ENCODE results near the gene CACNA1C. TPM values are rescaled to one million over a fixed set of nuclear protein-coding genes. Genes with fewer than 3 reads are reported as not detected.

Gene CACNA1C
- total RNA-seq, 2 donors from 2014 or later, result 70.0 to 127 TPM

DNA sequence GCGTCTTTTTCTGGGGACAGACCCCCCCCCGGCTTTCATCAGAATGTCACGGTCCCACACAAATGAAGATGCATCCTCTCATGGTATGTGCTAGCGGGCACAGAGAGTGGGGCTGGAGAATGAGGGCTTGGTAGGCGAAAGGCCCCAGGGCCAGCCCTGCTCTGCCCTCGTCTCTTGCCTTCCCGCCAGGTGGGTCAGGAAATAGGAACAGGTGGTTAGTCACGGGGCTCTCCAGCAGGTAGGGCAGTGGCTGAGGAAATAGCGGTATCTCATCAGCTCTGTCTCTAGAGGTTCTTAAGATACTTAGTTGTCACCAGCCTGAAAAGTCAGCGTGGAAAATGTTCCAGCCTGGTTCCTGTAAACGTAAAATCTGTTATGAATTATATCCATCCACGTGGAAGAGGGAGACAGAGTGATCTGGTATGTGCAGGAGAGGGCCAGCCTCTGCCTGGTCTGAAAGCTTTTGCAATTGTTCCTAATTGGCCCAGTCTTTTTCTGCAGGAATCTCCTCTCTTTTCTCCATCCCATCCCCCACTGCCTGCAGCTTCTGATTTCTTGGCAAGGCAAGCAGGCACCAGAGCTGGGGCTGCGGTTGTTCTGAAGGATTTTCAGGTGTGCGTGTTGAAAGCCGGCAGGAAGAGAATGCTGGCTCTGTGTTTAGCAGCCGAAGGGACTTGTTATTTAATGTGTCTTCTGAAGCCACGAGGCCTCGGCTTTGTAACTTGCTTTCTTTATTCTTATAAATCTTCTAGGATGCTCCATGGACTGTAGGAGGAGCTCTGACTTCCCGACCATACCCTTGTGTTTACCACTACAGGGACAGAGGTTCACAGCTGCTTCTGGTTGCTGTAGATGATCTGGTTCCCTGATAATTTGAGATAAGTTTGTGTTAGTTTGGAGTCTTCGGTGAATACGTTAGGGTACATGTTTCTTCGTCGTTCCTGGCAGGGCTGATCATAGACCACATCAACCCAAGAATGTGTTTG is 131.1 kb downstream of the CACNA1C start:
- Histone ChIP-seq H3K27me3 (replicated peaks; ENCODE audit: insufficient read depth) (no peaks in the 10 kb centered on the region), H3K9me3 (no peaks in the 10 kb centered on the region), H3K36me3 (no peaks in the 10 kb centered on the region), H3K4me1 (ENCODE audit: control insufficient read depth in 1 of 2, low read depth in 2 of 2) (peaks cover 18 to 39% of the 10 kb centered on the region in 2 donors), H3K4me3 (no peak overlapping the region), H3K27ac (peak overlapping the region; percentile 12 to 27)
- ATAC-seq (ENCODE audit: insufficient number of reproducible peaks, low FRiP score, low read depth) (no peak), DNase-seq (ENCODE audit: low spot score) (no peak)
- no peak for TF ChIP-seq CTCF (IDR thresholded peaks at IDR 0.05)

DNA sequence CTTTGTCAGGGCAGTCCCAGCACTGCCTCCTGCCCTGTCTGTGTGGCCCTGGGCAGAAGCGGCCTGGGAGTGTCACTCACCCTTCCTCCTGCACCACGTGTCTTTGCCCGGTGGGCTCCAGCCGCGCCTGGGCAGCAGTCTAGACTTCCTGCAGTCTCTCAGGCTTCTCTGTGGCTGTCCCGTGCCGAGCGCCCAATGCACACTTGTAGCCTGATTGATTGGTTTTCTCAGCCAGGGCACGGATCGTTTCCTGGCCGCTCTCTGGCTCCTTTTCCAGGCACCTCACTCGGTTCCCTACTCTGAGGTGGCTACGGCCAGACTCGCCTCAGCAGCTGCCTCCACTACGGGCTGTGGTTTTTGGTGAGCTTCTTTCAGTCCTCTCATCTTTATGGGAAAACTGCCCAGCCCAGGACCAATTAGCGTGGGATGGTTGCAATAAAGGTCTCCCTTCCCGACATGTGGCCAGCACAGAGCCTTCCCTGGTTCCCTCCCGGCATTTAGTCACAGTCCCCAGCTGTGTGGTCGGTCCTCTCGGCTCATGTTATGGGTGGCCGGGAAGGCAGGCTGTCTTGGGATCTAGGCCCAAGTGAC is 133.1 kb downstream of the CACNA1C start:
- no peak for TF ChIP-seq CTCF (IDR thresholded peaks at IDR 0.05)
- no peak overlapping the region for H3K4me3 ChIP-seq
- ATAC-seq (ENCODE audit: insufficient number of reproducible peaks, low FRiP score, low read depth) (no peak), DNase-seq (ENCODE audit: low spot score) (no peak)
- no peak overlapping the region for H3K27ac ChIP-seq
- no peaks in the 10 kb centered on the region for H3K9me3 ChIP-seq
- H3K27me3 ChIP-seq (replicated peaks; ENCODE audit: insufficient read depth), result no peaks in the 10 kb centered on the region
- peaks cover 4 to 19% of the 10 kb centered on the region in 2 donors for H3K4me1 ChIP-seq (ENCODE audit: control insufficient read depth in 1 of 2, low read depth in 2 of 2)
- no peaks in the 10 kb centered on the region for H3K36me3 ChIP-seq

DNA sequence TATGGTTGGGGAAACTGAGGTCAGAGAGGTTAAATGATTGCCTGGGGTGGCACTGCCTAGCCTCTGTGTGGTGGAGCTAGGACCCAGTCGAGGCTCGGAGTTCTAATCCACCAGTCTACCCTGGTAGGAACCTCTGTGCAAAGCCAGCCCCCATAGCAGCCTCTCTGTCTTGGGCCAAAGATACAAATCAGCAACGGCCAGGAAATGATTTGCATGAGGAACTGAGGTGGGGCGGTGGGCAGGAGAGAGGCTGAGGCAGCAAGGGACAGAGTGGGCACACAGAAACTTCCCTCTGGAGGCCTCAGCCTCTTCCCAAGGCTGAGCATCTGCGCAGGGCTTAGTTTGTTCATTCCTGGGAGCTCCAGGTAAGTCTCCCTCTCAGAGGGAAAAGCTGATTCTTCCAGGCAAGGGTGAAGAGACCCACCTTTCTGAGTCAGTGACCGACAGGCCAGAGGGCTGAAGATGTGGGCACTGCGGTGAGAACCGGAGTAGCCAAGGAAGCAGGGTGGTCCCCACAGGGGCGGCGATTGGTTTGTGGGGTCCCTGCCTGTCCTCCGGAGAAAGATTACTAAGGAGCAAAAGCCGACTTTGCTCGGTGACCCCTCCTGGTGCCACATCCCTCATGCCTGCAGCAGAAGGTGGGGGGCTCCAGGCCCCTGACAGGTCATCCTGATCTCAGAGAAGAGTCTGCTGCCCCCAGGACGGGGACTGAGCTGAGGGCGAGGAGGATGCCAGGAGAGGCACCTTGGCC is 134.6 kb downstream of the CACNA1C start:
- Histone ChIP-seq H3K9me3 (no peaks in the 10 kb centered on the region), H3K36me3 (no peaks in the 10 kb centered on the region), H3K27ac (no peak overlapping the region), H3K4me1 (ENCODE audit: control insufficient read depth in 1 of 2, low read depth in 2 of 2) (peaks cover 4 to 14% of the 10 kb centered on the region in 2 donors), H3K4me3 (no peak overlapping the region), H3K27me3 (replicated peaks; ENCODE audit: insufficient read depth) (no peaks in the 10 kb centered on the region)
- no peak for ATAC-seq (ENCODE audit: insufficient number of reproducible peaks, low FRiP score, low read depth)
- no peak for DNase-seq (ENCODE audit: low spot score)
- TF ChIP-seq CTCF (IDR thresholded peaks at IDR 0.05), result no peak

GRCh38 chr12:2190085-2190484 is 137.3 kb downstream of the CACNA1C start:
- no peaks in the 10 kb centered on the region for H3K9me3 ChIP-seq
- no peak overlapping the region for H3K4me3 ChIP-seq
- H3K27ac ChIP-seq, result no peak overlapping the region
- H3K27me3 ChIP-seq (replicated peaks; ENCODE audit: insufficient read depth), result no peaks in the 10 kb centered on the region
- no peak for TF ChIP-seq CTCF (IDR thresholded peaks at IDR 0.05)
- no peaks in the 10 kb centered on the region for H3K36me3 ChIP-seq
- peaks cover 5 to 20% of the 10 kb centered on the region in 2 donors for H3K4me1 ChIP-seq (ENCODE audit: control insufficient read depth in 1 of 2, low read depth in 2 of 2)
- DNase-seq (ENCODE audit: low spot score) (no peak), ATAC-seq (ENCODE audit: insufficient number of reproducible peaks, low FRiP score, low read depth) (no peak)

All from thoracic aorta (tissue), 2 donors.